ENCODE results near the gene CST4.
"Not testable (repeated sequence)": the region's sequence is repeated elsewhere in the genome, so short reads cannot be mapped to it uniquely, and the experiment has no call there.

CST4 gene

DNA sequence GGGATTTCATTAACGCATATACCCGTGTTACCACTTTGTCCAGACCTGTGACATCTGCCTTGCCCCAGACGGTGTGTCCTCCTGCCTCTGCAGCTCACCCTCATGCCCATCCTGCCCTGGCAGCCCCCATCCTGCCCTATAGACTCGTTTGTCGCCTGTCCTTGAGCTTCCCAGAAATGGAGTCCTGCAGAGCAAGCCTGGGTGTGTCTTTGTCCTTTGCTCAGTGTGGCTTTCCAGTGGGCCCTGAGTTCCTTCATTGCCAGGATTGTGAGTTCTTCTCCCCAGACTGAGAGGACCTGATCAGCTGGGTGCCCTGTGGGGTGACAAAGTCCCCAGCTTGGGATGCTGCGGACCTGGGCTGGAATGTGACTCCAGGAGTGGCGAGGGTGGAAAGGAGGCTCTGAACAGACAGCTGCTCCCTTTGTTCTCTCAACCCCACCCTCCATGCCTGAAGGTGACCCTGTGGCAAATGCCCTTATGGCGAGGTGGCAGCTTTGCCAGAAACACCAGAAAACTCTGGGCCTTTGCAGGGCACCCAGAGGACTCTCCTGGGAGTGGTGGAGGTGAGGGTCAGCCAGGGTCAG lies 48.7 kb downstream of the CST4 start:
- no peak for DNase-seq

DNA sequence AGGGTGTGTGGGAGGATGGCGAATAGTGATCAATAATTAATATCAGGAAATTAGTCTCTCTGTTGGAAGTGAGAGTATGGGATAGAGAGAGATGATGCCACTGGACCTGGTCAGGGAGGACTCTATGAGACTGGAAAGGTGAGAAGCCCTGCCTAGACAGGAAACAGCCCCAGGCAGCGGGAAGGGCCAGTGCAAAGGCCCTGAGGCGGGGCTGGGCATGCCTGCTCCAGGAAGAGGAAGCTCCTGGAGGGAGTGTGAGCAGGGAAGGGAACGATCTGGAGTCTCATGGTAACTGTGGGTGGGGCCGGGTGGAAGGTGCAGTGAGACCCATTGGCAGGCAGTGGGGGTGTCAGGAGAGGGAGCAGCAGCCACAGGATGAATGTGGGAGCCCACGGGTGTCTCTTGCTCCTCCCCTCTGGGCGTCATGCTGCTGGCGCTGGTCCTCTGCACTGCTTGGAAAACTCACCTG lies 49.3 kb downstream of the CST4 start:
- no peak for DNase-seq

DNA sequence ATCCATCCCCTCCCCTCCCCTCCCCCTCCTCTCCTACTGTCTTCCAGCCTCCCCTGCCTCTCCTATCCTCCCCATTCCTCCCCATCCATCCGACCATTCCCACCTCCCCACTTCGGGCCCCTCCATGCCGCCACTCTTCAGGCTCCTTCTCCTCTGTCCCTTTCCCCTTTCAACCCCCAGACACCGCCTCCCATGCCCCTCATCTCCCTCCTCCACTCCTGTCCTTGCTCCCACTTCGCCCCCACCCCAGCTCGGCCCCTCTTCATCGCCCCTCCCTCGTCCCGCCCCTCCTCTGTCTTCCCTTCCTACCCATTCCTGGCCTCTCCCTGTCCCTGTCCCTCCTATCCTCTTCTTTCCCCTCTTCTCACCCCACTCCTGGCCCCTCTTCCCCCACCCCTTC lies 50.5 kb downstream of the CST4 start:
- no peak for DNase-seq

DNA sequence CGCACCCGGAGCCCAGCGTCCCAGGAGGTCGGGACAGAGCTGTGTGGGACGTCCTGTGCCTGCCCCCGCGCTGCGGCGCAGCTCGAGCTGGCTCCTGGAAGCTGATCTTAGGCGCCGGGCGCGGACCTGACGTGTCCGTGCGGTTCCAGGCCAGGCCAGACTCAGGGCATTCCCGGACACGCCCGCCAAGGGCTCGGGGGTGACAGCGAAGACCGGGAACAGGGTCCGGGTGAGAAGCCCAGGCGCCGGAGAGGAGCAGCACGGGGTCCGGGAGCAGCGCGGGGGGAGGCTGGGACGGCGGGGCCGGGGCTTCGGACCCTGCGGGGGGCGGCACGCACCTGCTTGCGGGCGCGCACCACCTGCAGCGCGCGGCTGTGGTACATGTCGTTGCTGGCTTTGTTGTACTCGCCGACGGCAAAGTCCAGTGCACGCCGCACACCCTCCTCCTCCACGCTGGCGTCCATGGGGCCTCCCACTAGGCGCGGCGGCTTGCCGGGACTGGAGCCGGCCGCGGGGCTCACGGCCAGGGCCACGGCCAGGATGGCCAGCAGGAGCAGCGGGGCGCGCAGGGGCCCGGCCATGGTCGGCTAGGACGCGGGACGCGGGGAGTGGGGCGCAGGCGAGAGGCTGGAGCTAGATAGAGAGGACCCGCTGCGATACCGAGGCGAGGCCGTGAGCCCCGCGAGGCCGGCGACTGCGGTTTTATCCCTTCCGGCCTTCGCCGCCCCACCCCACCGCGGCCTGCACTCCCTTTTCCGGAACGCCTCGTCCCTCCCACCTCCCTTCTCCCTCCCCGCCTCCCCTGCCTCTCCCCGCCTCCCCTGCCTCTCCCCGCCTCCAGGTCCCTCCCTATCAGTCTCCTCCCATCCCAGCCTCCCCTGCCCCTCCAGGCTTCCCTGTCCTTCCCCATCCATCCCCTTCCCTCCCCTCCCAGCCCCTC lies 51.3 kb downstream of the CST4 start, which contains the start of gene CST3:
Gene CST3 (minus strand): TSS at position 674 of the 940 bp plus-strand sequence. CDS start 93 bp downstream, at position 581.
- DNase-seq, result no peak

DNA sequence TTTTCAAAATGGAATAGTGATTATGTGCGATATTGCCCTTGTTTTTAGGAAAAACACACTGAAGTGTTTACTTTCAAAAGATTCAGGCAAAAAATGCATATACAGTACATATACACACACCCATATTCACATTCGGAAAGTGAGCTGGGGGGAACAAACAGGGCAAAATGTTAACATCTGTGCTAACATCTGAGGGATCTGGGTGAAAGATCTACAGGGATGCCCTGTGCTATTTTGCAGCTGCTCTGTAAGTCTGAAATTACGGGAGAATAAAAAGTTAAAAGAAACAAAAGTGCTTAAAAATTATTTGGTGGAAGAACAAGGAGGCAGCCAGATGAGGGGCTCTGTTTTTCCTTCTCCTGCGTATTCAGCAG lies 51.9 kb downstream of the CST4 start:
- DNase-seq, result no peak

DNA sequence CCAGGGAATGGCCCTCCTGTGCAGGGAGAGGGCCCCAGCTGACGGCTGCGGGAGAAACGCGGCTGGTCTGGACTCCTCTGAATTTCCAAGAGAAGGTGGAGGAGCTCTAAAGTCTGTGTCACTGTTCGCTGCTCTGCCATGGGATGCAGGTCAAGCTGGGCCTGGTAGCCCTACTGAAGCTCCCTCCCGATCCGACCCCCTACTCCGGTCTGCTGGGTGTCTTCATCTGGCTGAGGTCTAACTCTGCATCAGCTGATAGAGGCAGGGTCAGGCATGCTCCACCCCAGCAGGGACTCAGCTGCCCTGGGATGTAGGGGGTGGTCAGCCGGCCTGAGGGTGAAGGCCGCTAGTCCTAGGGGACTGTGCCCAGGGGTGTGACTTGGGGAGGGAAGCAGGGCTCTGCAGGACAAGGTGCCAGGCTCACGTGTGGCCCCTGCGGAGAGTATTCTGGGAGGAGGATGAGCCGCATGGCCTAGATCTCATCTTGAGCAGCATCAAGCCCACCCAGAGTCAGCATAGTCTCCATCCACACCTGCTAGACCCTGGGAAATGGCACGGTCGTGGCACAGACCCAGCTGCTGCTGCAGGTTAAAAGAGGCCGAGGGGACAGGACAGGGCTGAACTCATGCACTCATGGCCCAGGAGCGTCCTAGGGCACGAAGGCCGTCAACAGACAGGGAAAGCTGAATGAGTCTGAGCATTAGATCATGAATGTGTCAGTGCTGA lies 52.5 kb downstream of the CST4 start:
- DNase-seq, result no peak

DNA sequence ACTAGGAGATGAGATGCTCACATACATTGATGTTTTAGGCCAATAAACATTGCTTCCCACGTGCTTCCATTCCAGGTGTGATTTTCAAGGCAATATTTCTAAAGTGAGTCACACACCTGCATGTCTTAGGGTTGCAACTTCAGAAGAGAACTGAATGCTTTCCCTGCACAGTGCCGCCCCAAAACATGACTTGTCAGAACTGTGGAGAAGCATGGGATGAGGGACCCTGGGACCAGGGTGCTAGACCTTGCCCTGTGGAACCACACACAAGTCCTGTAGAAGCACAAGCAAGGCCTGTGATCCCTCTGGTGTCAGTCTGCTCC lies 53.1 kb downstream of the CST4 start:
- DNase-seq, result not testable (repeated sequence)
